SK-N-SH (cell line): ENCODE data around the gene GRIK1. TPM values are rescaled to one million over a fixed set of nuclear protein-coding genes. Genes with fewer than 3 reads are reported as not detected.

ENCODE experiments used
- CTCF ChIA-PET: fragments of 300-600, 350-600 bp; formaldehyde crosslinking; extraction: SDS; loops from one replicate; lab custom pipeline; 2021; lab: Yijun Ruan, JAX
- POLR2A ChIA-PET: fragments of 350-600 bp; sonication (Branson Sonifier 250); formaldehyde crosslinking; extraction: SDS; loops from one replicate; lab custom pipeline; 2020; ENCODE audit warnings: antibody characterized with exemption, inconsistent platforms; lab: Yijun Ruan, JAX
- DNase-seq: peaks from one replicate; pipeline ENCODE4 v3.0.0; 2012
- H2AFZ ChIP-seq: fragments of 200-600 bp; sonication (generic); 2 replicates; pipeline ENCODE4 v1.8.1; 2016; ENCODE audit warnings: antibody characterized with exemption, mild to moderate bottlenecking, low read depth
- H3F3A ChIP-seq: fragments of 200-600 bp; sonication (generic); replicated peaks from 2 replicates; pipeline ENCODE3; 2016; ENCODE audit warnings: antibody characterized with exemption, mild to moderate bottlenecking; ENCODE audit not compliant: insufficient read depth
- H3K27ac ChIP-seq, 2 experiments: fragments of 200-500 bp in 1 of 2; fragments of 200-600 bp in 1 of 2; sonication (Bioruptor generic) in 1 of 2; sonication (generic), shearing (Covaris generic) in 1 of 2; 2 replicates each; pipeline versions ENCODE4 v1.5.1 to v1.6.1; 2014 to 2016; ENCODE audit warnings: low read depth in 2 of 2, inconsistent platforms in 1 of 2, low read length in 1 of 2, mild to moderate bottlenecking in 1 of 2, mixed read lengths in 1 of 2
- H3K27me3 ChIP-seq: fragments of 200-600 bp; sonication (generic), shearing (Covaris generic); 2 replicates; pipeline ENCODE4 v1.6.1; 2016; ENCODE audit warnings: mixed run types; ENCODE audit not compliant: insufficient read depth
- H3K36me3 ChIP-seq, 2 experiments: fragments of 200-500 bp in 1 of 2; fragments of 200-600 bp in 1 of 2; sonication (Bioruptor generic) in 1 of 2; sonication (generic) in 1 of 2; replicated peaks in 1 of 2; 2 replicates each; pipeline versions ENCODE3 to v1.5.1; 2014 to 2016; ENCODE audit warnings: low read length in 1 of 2, mild to moderate bottlenecking in 1 of 2; ENCODE audit not compliant: insufficient read depth in 2 of 2, control insufficient read depth in 1 of 2
- H3K4me1 ChIP-seq, 2 experiments: fragments of 200-500 bp in 1 of 2; fragments of 200-600 bp in 1 of 2; sonication (Bioruptor generic) in 1 of 2; sonication (generic), shearing (Covaris generic) in 1 of 2; 2 replicates each; pipeline versions ENCODE4 v1.5.1 to v1.6.1; 2014 to 2016; ENCODE audit warnings: low read depth in 1 of 2, low read length in 1 of 2, mixed run types in 1 of 2; ENCODE audit not compliant: insufficient read depth in 2 of 2, control insufficient read depth in 1 of 2
- H3K4me2 ChIP-seq: fragments of 200-600 bp; sonication (generic), shearing (Covaris generic); 2 replicates; pipeline ENCODE4 v1.6.1; 2017; ENCODE audit warnings: mixed run types
- H3K4me3 ChIP-seq, 2 experiments: fragments of 200-500 bp in 1 of 2; fragments of 200-600 bp in 1 of 2; sonication (Bioruptor generic) in 1 of 2; sonication (generic), shearing (Covaris generic) in 1 of 2; 2 replicates each; pipeline versions ENCODE4 v1.5.1 to v1.8.1; 2014 to 2016; ENCODE audit warnings: low read depth in 2 of 2, inconsistent platforms in 1 of 2, low read length in 1 of 2, mild to moderate bottlenecking in 1 of 2, mixed read lengths in 1 of 2, moderate library complexity in 1 of 2
- H3K79me2 ChIP-seq: fragments of 200-600 bp; sonication (generic); 2 replicates; pipeline ENCODE4 v1.8.1; 2017; ENCODE audit warnings: mild to moderate bottlenecking; ENCODE audit not compliant: insufficient read depth
- H3K9ac ChIP-seq: fragments of 200-600 bp; sonication (generic); 2 replicates; pipeline ENCODE4 v1.6.1; 2017; ENCODE audit warnings: mixed run types
- H3K9me2 ChIP-seq: fragments of 200-600 bp; sonication (generic); 2 replicates; pipeline ENCODE4 v1.6.1; 2017; ENCODE audit warnings: mixed run types
- H3K9me3 ChIP-seq: fragments of 200-600 bp; sonication (generic); 2 replicates; pipeline ENCODE4 v1.6.1; 2017; ENCODE audit warnings: mixed run types, mild to moderate bottlenecking, moderate library complexity
- H4K20me1 ChIP-seq: fragments of 200-600 bp; sonication (generic); 2 replicates; pipeline ENCODE4 v1.6.1; 2017; ENCODE audit warnings: mild to moderate bottlenecking, mixed run types; ENCODE audit not compliant: insufficient read depth
- ELF1 ChIP-seq: IDR thresholded peaks from 2 replicates; pipeline ENCODE4 v1.4.0; 2012
- EZH2phosphoT487 ChIP-seq: fragments of 200-600 bp; sonication (generic); IDR thresholded peaks from 2 replicates; pipeline ENCODE4 v1.6.1; 2017; ENCODE audit warnings: low read depth, mixed run types, mild to moderate bottlenecking, antibody characterized with exemption, moderate library complexity, borderline replicate concordance
- JUND ChIP-seq: IDR thresholded peaks from 2 replicates; pipeline ENCODE4 v1.4.0; 2012
- MEF2A ChIP-seq: IDR thresholded peaks from 2 replicates; pipeline ENCODE4 v1.4.0; 2012; ENCODE audit warnings: low read depth, borderline replicate concordance
- POLR2AphosphoS5 ChIP-seq: IDR thresholded peaks from 2 replicates; pipeline ENCODE4 v1.6.1; 2012; ENCODE audit warnings: low read depth, low read length
- RAD21 ChIP-seq: IDR thresholded peaks from 2 replicates; pipeline ENCODE4 v1.6.1; 2012; ENCODE audit warnings: mild to moderate bottlenecking, low read length
- WGBS: methylation state at CpG from one replicate; pipeline ENCODE4 v1.1.6; 2017; ENCODE audit warnings: low lambda C conversion rate; 5-methylcytosine and 5-hydroxymethylcytosine counted together
- polyA plus RNA-seq, 3 experiments: library from polyadenylated mRNA; depleted of rRNA; stranded (reverse); fragments of >200 nt; gene quantifications; 2 replicates each; pipeline ENCODE4 v1.2.3, GENCODE V29; 2012
- TF ChIP-seq, protein P1 (sequence below): fragments of 200-600 bp; sonication (generic); IDR thresholded peaks from 2 replicates; pipeline ENCODE4 v1.6.1; 2017; ENCODE audit warnings: antibody characterized with exemption, mild to moderate bottlenecking, moderate library complexity
- TF ChIP-seq, protein P2 (sequence below): fragments of 150-350 bp; IDR thresholded peaks from 2 replicates; pipeline ENCODE4 v1.6.1; 2016; ENCODE audit warnings: mild to moderate bottlenecking, low read depth, low read length
- TF ChIP-seq, protein P3 (sequence below): IDR thresholded peaks from 2 replicates; pipeline ENCODE4; 2012
- TF ChIP-seq, protein P4 (sequence below): IDR thresholded peaks from 2 replicates; pipeline ENCODE4 v1.4.0; 2012; ENCODE audit warnings: low read depth, borderline replicate concordance

GRIK1 gene
- polyA plus RNA-seq, 1 of the 3 experiments (the other 2 are of a cell fraction), result not detected

DNA sequence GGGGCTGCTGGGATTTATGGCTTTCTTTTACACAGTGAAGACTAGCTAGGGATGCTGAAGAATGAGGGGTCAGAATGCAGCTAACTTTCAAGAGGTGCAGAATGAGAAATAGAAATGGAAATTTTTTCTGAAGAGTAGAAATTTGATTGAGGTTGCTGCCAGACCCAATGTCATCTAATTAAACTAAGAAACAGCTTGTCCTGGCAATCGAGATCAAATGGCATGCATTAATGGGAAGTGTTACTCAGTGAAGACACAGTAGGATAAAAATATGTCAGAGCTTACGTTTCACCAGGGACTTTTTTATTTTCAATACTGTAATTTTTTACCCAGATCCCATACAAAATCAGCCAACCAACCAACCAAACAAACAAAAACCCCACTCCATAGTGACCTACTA is 306.0 kb downstream of the GRIK1 start:
- no peaks in the 10 kb centered on the region for H3K9me3 ChIP-seq
- no peaks in the 10 kb centered on the region for H3K9me2 ChIP-seq
- H3K4me2 ChIP-seq, result no peak overlapping the region
- no peaks in the 10 kb centered on the region for H4K20me1 ChIP-seq
- no peak overlapping the region for H3K27ac ChIP-seq
- no peak overlapping the region for H3K4me3 ChIP-seq
- 45% methylated on average over 2 of the region's 2 CpGs for WGBS
- H3F3A ChIP-seq, result no peaks in the 10 kb centered on the region
- DNase-seq, result no peak
- no peak overlapping the region for H3K9ac ChIP-seq
- H3K79me2 ChIP-seq, result no peaks in the 10 kb centered on the region
- CTCF ChIA-PET, result no interaction called here
- H3K4me1 ChIP-seq, result no peaks in the 10 kb centered on the region
- POLR2A ChIA-PET, result no interaction called here
- no peaks in the 10 kb centered on the region for H3K36me3 ChIP-seq
- H3K27me3 ChIP-seq, result no peaks in the 10 kb centered on the region
- H2AFZ ChIP-seq, result no peak overlapping the region
- TF ChIP-seq EZH2phosphoT487, result no peak
- TF ChIP-seq, all 33 proteins: peak for 0

DNA sequence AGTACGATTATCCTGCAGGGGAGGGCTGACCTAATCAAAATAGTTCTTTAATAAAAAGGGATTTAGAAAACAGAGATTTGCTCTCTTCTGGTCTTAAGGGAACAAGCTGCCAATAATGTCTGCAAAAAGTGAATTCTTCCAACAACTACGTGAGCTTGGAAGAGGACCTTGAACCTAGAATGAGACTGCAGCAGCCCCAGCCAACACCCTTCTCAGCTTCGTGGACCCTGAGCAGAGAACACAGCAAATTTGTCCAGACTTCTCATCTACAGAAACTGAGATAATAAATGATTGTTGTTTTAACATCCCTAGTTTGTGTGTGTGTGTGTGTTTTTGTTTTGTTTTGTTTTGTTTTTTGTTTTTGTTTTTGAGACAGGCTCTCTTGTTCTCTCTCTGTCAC is 309.4 kb downstream of the GRIK1 start:
- POLR2A ChIA-PET, result no interaction called here
- WGBS, result 58% methylated on average over 3 of the region's 3 CpGs

More for the DNA sequence above, 309.4 kb downstream of the GRIK1 start:
- Histone ChIP-seq H3K36me3 (no peaks in the 10 kb centered on the region), H3K4me1 (no peaks in the 10 kb centered on the region), H4K20me1 (no peaks in the 10 kb centered on the region), H3F3A (no peaks in the 10 kb centered on the region), H3K4me2 (no peak overlapping the region), H3K79me2 (no peaks in the 10 kb centered on the region), H3K4me3 (no peak overlapping the region), H3K9ac (no peak overlapping the region), H2AFZ (no peak overlapping the region), H3K27ac (no peak overlapping the region), H3K27me3 (no peaks in the 10 kb centered on the region), H3K9me2 (no peaks in the 10 kb centered on the region), H3K9me3 (no peaks in the 10 kb centered on the region)
- DNase-seq, result no peak
- TF ChIP-seq, protein P1, sequence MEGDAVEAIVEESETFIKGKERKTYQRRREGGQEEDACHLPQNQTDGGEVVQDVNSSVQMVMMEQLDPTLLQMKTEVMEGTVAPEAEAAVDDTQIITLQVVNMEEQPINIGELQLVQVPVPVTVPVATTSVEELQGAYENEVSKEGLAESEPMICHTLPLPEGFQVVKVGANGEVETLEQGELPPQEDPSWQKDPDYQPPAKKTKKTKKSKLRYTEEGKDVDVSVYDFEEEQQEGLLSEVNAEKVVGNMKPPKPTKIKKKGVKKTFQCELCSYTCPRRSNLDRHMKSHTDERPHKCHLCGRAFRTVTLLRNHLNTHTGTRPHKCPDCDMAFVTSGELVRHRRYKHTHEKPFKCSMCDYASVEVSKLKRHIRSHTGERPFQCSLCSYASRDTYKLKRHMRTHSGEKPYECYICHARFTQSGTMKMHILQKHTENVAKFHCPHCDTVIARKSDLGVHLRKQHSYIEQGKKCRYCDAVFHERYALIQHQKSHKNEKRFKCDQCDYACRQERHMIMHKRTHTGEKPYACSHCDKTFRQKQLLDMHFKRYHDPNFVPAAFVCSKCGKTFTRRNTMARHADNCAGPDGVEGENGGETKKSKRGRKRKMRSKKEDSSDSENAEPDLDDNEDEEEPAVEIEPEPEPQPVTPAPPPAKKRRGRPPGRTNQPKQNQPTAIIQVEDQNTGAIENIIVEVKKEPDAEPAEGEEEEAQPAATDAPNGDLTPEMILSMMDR, result no peak
- TF ChIP-seq, protein P2, sequence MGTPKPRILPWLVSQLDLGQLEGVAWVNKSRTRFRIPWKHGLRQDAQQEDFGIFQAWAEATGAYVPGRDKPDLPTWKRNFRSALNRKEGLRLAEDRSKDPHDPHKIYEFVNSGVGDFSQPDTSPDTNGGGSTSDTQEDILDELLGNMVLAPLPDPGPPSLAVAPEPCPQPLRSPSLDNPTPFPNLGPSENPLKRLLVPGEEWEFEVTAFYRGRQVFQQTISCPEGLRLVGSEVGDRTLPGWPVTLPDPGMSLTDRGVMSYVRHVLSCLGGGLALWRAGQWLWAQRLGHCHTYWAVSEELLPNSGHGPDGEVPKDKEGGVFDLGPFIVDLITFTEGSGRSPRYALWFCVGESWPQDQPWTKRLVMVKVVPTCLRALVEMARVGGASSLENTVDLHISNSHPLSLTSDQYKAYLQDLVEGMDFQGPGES, result no peak
- TF ChIP-seq ELF1, result no peak
- no peak for TF ChIP-seq RAD21
- TF ChIP-seq MEF2A, result no peak
- no peak for TF ChIP-seq JUND
- TF ChIP-seq, protein P3, sequence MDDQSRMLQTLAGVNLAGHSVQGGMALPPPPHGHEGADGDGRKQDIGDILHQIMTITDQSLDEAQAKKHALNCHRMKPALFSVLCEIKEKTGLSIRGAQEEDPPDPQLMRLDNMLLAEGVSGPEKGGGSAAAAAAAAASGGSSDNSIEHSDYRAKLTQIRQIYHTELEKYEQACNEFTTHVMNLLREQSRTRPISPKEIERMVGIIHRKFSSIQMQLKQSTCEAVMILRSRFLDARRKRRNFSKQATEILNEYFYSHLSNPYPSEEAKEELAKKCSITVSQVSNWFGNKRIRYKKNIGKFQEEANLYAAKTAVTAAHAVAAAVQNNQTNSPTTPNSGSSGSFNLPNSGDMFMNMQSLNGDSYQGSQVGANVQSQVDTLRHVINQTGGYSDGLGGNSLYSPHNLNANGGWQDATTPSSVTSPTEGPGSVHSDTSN, result no peak
- no peak for TF ChIP-seq POLR2AphosphoS5
- TF ChIP-seq, protein P4, sequence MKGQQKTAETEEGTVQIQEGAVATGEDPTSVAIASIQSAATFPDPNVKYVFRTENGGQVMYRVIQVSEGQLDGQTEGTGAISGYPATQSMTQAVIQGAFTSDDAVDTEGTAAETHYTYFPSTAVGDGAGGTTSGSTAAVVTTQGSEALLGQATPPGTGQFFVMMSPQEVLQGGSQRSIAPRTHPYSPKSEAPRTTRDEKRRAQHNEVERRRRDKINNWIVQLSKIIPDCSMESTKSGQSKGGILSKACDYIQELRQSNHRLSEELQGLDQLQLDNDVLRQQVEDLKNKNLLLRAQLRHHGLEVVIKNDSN, result no peak
- CTCF ChIA-PET, result no interaction called here
